Esophagus (tissue), 2 donors: ENCODE measurements around the gene RASGEF1C. TPM values are rescaled to one million over a fixed set of nuclear protein-coding genes. Genes with fewer than 3 reads are reported as not detected.

Source experiments
- H3K27ac ChIP-seq, 2 donors: one replicate each; pipeline ENCODE4 v1.5.1; 2013; ENCODE audit warnings: low read depth in 2 of 2, mild to moderate bottlenecking in 2 of 2, inconsistent platforms in 1 of 2, low read length in 1 of 2, moderate library complexity in 1 of 2
- H3K27me3 ChIP-seq, 2 donors: one replicate each; pipeline ENCODE4 v1.6.1; 2013; ENCODE audit warnings: low read length in 2 of 2, control low read depth in 1 of 2, mild to moderate bottlenecking in 1 of 2; ENCODE audit not compliant: insufficient read depth in 2 of 2, control insufficient read depth in 1 of 2
- H3K36me3 ChIP-seq, 2 donors: one replicate each; pipeline ENCODE4 v1.6.1; 2013; ENCODE audit warnings: low read length in 1 of 2; ENCODE audit not compliant: control insufficient read depth in 2 of 2, insufficient read depth in 2 of 2
- H3K4me1 ChIP-seq, 2 donors: one replicate each; pipeline ENCODE4 v1.6.1; 2013; ENCODE audit warnings: low read length in 1 of 2; ENCODE audit not compliant: control insufficient read depth in 2 of 2, insufficient read depth in 2 of 2
- H3K4me3 ChIP-seq, 2 donors: one replicate each; pipeline ENCODE4 v1.5.1; 2013; ENCODE audit warnings: low read length in 2 of 2, mild to moderate bottlenecking in 2 of 2, low read depth in 1 of 2, moderate library complexity in 1 of 2
- H3K9me3 ChIP-seq, 2 donors: one replicate each; pipeline ENCODE4 v1.6.1; 2013; ENCODE audit warnings: mild to moderate bottlenecking in 2 of 2, low read depth in 1 of 2, low read length in 1 of 2, moderate library complexity in 1 of 2; ENCODE audit not compliant: control insufficient read depth in 2 of 2, insufficient read depth in 1 of 2
- WGBS, 2 donors: extraction: QIAGEN DNeasy Blood & Tissue Kit; methylation state at CpG; one replicate each; pipeline ENCODE4 v1.1.7; 2013; 5-methylcytosine and 5-hydroxymethylcytosine counted together
- polyA plus RNA-seq, 2 donors: library from polyadenylated mRNA; stranded (reverse); fragments of 200-250 nt; gene quantifications; one replicate each; pipeline ENCODE4 v1.2.3, GENCODE V29; 2013
- donor health status: healthy with polysubstance abuse.
- donor health status: Bipolar disorder and iron deficiency.

RASGEF1C gene
- polyA plus RNA-seq, 2 donors: 0.04 to 0.13 TPM

GRCh38 chr5:180080486-180081280 lies 128.3 kb downstream of the RASGEF1C start:
- Histone ChIP-seq H3K27me3 (no peaks in the 10 kb centered on the region), H3K27ac (no peak overlapping the region), H3K36me3 (no peaks in the 10 kb centered on the region), H3K9me3 (no peaks in the 10 kb centered on the region), H3K4me3 (no peak overlapping the region), H3K4me1 (no peaks in the 10 kb centered on the region)
- WGBS, 2 donors: 77 to 83% methylated on average over 24 of the region's 24 CpGs

GRCh38 chr5:180079702-180080466 lies 129.1 kb downstream of the RASGEF1C start:
- H3K4me3 ChIP-seq: no peak overlapping the region
- no peaks in the 10 kb centered on the region for H3K9me3 ChIP-seq
- H3K36me3 ChIP-seq: no peaks in the 10 kb centered on the region
- no peak overlapping the region for H3K27ac ChIP-seq
- WGBS, 2 donors: 63 to 72% methylated on average over 14 of the region's 14 CpGs
- H3K27me3 ChIP-seq: no peaks in the 10 kb centered on the region
- no peaks in the 10 kb centered on the region for H3K4me1 ChIP-seq

GRCh38 chr5:180078348-180078747 lies 130.7 kb downstream of the RASGEF1C start:
- H3K4me1 ChIP-seq: no peaks in the 10 kb centered on the region
- H3K27me3 ChIP-seq: no peaks in the 10 kb centered on the region
- H3K27ac ChIP-seq: no peak overlapping the region
- no peak overlapping the region for H3K4me3 ChIP-seq
- no peaks in the 10 kb centered on the region for H3K9me3 ChIP-seq
- 83 to 85% methylated on average over 9 of the region's 9 CpGs for WGBS, 2 donors
- no peaks in the 10 kb centered on the region for H3K36me3 ChIP-seq

GRCh38 chr5:180077594-180078284 lies 131.3 kb downstream of the RASGEF1C start:
- H3K4me3 ChIP-seq: no peak overlapping the region
- H3K27me3 ChIP-seq: no peaks in the 10 kb centered on the region
- H3K27ac ChIP-seq: no peak overlapping the region
- 80 to 82% methylated on average over 9 of the region's 9 CpGs for WGBS, 2 donors
- no peaks in the 10 kb centered on the region for H3K9me3 ChIP-seq
- no peaks in the 10 kb centered on the region for H3K4me1 ChIP-seq
- H3K36me3 ChIP-seq: no peaks in the 10 kb centered on the region

GRCh38 chr5:180075703-180076102 lies 133.3 kb downstream of the RASGEF1C start:
- no peak overlapping the region for H3K4me3 ChIP-seq
- 84 to 90% methylated on average over 1 of the region's 1 CpG for WGBS, 2 donors
- H3K4me1 ChIP-seq: peaks cover 0 to 4% of the 10 kb centered on the region in 2 donors
- no peaks in the 10 kb centered on the region for H3K27me3 ChIP-seq
- H3K27ac ChIP-seq: no peak overlapping the region
- H3K9me3 ChIP-seq: peaks cover 0 to 3% of the 10 kb centered on the region in 2 donors
- no peaks in the 10 kb centered on the region for H3K36me3 ChIP-seq

- 58 to 68% methylated on average over 4 of the region's 4 CpGs for WGBS, 2 donors
- Histone ChIP-seq H3K4me1 (peaks cover 0 to 8% of the 10 kb centered on the region in 2 donors), H3K27me3 (no peaks in the 10 kb centered on the region), H3K4me3 (no peak overlapping the region), H3K36me3 (no peaks in the 10 kb centered on the region), H3K27ac (no peak overlapping the region), H3K9me3 (peaks cover 0 to 3% of the 10 kb centered on the region in 2 donors)
Measured at GRCh38 chr5:180074462-180074861, 134.5 kb downstream of the RASGEF1C start.

- Histone ChIP-seq H3K9me3 (peaks cover 0 to 3% of the 10 kb centered on the region in 2 donors), H3K36me3 (no peaks in the 10 kb centered on the region), H3K4me1 (peaks cover 0 to 8% of the 10 kb centered on the region in 2 donors), H3K27ac (no peak overlapping the region), H3K27me3 (no peaks in the 10 kb centered on the region), H3K4me3 (no peak overlapping the region)
- 82 to 83% methylated on average over 25 of the region's 25 CpGs for WGBS, 2 donors
Measured at GRCh38 chr5:180072556-180072955, 136.5 kb downstream of the RASGEF1C start.

- WGBS, 2 donors: 13 to 17% methylated on average over 14 of the region's 14 CpGs
- no peaks in the 10 kb centered on the region for H3K27me3 ChIP-seq
- no peaks in the 10 kb centered on the region for H3K36me3 ChIP-seq
- peaks cover 0 to 3% of the 10 kb centered on the region in 2 donors for H3K9me3 ChIP-seq
- H3K4me1 ChIP-seq: peaks cover 0 to 8% of the 10 kb centered on the region in 2 donors
- H3K27ac ChIP-seq: peak overlapping the region; percentile 95 to 97
- peak overlapping the region; percentile 82 to 88 for H3K4me3 ChIP-seq
Measured at GRCh38 chr5:180072256-180072548, 136.8 kb downstream of the RASGEF1C start.

GRCh38 chr5:180071531-180072255 lies 137.3 kb downstream of the RASGEF1C start, which contains the start of gene RNF130:
RNF130 (minus strand) TSS chr5:180071759; CDS start chr5:180071702, 57 bp downstream.
- H3K4me1 ChIP-seq: peaks cover 0 to 8% of the 10 kb centered on the region in 2 donors
- H3K4me3 ChIP-seq: peak within 1 kb of the TSS; percentile 82 to 88
- H3K27ac ChIP-seq: peak within 1 kb of the TSS; percentile 95 to 97
- no peaks in the 10 kb centered on the region for H3K27me3 ChIP-seq
- H3K9me3 ChIP-seq: peaks cover 0 to 3% of the 10 kb centered on the region in 2 donors
- no peaks in the 10 kb centered on the region for H3K36me3 ChIP-seq
- 0 to 1% methylated on average over 50 to 113 of the region's 113 CpGs for WGBS, 2 donors
